GM19372 (cell line): ENCODE data around the gene OR51G2.

Experiments used
- ATAC-seq: cut with Tn5 transposase; IDR thresholded peaks from one replicate; pipeline ENCODE4 v1.9.1; 2021; ENCODE audit warnings: mild to moderate bottlenecking, low read depth, moderate library complexity; ENCODE audit not compliant: unreplicated experiment

Gene OR51G2

DNA sequence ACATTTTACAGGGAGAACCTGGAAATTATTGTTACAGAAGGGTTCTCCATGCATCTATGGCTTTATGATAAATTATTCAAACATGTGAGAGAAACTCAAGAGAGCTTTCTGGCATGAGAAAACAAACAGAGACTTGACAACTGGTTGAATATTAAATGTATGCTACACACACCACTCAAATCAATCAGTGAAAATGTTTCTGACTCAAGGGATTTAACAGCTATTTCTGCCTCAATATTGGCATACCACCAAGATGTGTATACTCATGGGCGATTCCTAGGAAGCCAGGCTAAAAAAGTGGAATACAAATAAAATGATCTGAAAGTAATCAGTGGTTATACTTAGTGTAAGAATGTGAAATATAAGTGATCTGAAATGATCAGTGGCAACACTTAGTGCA, 53.3 kb downstream of the OR51G2 start:
- no peak for ATAC-seq

DNA sequence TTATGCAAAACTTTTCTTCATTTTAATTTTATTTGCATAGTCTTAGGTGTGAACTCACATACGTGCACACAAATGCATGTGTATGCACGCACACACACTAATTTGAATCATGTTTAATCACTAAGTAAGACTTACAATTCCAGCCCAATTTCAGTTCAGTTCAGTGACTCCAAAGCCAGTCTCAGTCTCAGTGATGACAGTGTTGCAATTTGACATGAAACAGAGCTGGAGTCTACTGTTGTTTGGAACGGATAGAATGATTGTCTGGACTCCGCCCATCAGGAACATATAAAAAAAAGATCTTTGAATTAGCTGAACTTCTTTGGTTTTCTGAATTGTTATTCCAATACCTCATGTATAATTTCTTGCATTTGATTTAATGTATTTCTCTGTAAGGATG, 55.3 kb downstream of the OR51G2 start:
- ATAC-seq, result no peak
